Coronary artery (tissue), 2 donors: ENCODE data around the gene KRTAP12-1.

Experiments used
- DNase-seq: peaks from one replicate; pipeline ENCODE4 v3.0.0-alpha.2; 2017; ENCODE audit warnings: low spot score
- H3K27ac ChIP-seq, 2 donors: fragments of 200-600 bp; sonication (generic); one replicate each; pipeline ENCODE4 v1.5.1; 2016 to 2019
- H3K4me3 ChIP-seq: fragments of 200-600 bp; sonication (generic); 2 replicates; pipeline ENCODE4 v1.5.1; 2016; ENCODE audit warnings: mild to moderate bottlenecking, moderate library complexity
- CTCF ChIP-seq: fragments of 200-600 bp; sonication (generic); IDR thresholded peaks from one replicate; pipeline ENCODE4 v1.5.1; 2019; ENCODE audit warnings: antibody characterized with exemption

KRTAP12-1 gene

GRCh38 chr21:44711327-44712202, 29.6 kb upstream of the KRTAP12-1 start, which contains the start of gene TSPEAR:
TSS of gene TSPEAR (minus strand) at chr21:44711572. CDS start at chr21:44711514, 58 bp downstream.
- TF ChIP-seq CTCF = no peak
- no peak within 1 kb of the TSS for H3K4me3 ChIP-seq
- H3K27ac ChIP-seq = no peak within 1 kb of the TSS
- peak; percentile 60 for DNase-seq

DNA sequence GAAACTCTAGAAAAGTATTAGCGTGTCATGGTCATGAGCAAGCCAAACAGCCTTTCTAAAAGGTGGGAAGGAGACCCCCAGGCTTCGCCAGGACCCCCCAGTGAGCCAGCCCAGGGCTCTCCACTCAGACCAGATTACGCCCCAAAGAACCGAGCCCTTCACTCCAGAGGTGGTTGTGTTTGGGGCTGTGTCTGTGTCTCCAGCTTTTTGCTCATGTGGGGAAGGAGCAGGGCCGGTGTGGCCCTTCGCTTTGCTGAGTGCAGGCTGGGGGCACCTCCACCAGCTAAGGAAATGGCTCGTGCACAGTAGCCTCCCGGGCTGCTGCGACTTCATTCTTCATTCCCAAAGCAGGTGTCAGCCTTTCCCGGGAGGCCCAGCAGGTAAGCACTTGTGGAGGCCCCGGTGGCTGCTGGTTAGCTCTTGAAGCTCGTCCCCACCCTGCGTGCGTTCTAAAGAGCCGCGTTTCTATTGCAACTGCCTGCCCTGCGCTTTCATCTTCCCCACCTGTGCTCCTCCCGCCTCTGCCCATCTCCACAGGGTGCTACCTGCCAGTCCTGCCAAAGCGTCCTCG, 28.9 kb upstream of the KRTAP12-1 start:
- no peak for TF ChIP-seq CTCF
- Histone ChIP-seq H3K4me3 (no peak overlapping the region), H3K27ac (no peak overlapping the region)
- DNase-seq = peak; percentile 56

DNA sequence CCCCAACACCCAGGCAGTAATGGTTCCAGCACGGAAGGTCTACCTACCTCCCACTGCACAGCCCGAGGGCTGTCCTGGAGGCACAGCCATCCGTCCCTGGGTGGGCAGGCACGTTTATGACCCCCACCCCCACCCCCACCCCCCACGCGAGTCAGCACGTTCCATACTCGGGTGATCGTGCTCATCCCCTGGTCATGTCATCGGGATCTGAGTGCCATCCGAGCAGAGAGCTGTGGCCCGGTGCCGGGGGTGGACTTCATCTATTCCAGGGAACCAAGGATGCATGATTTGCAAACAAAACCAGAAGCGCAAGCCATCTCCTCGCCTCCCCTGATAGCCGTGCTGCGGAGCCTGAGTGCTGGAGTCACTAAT, 28.3 kb upstream of the KRTAP12-1 start:
- DNase-seq = peak; percentile 68
- no peak for TF ChIP-seq CTCF
- Histone ChIP-seq H3K27ac (no peak overlapping the region), H3K4me3 (no peak overlapping the region)

GRCh38 chr21:44709426-44710293, 27.7 kb upstream of the KRTAP12-1 start:
- peak overlapping the region; percentile 22 for H3K4me3 ChIP-seq
- no peak overlapping the region for H3K27ac ChIP-seq
- peak; percentile 52 for DNase-seq

DNA sequence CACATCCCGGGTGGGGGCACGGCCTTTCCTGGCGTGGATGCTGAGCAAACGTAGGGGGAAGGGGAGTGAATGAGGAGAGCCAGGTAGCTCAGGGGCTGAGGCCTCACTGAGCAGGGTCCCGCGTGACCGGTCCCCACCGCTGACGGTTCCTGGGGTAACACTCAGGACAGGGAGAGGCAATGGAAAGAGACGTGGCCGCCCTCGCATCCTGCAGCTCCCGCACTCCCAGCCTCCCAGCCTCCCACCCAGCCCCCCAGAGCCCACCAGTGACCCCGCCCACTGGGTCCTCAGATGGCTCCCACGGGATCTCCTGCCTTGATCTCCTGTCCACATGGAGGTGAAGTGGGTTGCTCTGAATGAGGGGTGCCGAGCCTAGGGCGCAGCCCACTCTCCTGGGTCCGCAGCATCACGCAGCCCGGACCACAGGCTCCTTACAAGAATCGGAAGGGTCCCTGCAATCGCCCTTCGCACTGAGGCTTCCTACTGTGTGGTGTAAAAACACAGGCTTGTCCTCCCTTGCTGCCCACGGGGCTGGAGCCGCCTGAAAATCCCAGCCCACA, 27.0 kb upstream of the KRTAP12-1 start:
- Histone ChIP-seq H3K4me3 (no peak overlapping the region), H3K27ac (no peak overlapping the region)
- TF ChIP-seq CTCF = no peak
- peak; percentile 46 for DNase-seq

More at GRCh38 chr21:44709426-44710293, 27.7 kb upstream of the KRTAP12-1 start:
- TF ChIP-seq CTCF = no peak

GRCh38 chr21:44708213-44708865, 26.4 kb upstream of the KRTAP12-1 start:
- Histone ChIP-seq H3K27ac (no peak overlapping the region), H3K4me3 (no peak overlapping the region)
- no peak for TF ChIP-seq CTCF
- DNase-seq = peak; percentile 47
